HEK293 (cell line): ENCODE results near the gene PLOD3.

Experiments
- ATF2 ChIP-seq: fragments of 450-650 bp; formaldehyde crosslinking; IDR thresholded peaks from 2 replicates; pipeline ENCODE4 v1.5.1; 2016; ENCODE audit warnings: missing biosample characterization, missing genetic modification characterization, low read depth
- CTCF ChIP-seq: fragments of 450-650 bp; formaldehyde crosslinking; IDR thresholded peaks from 2 replicates; pipeline ENCODE4 v1.5.1; 2016; ENCODE audit warnings: missing biosample characterization, missing genetic modification characterization
- GLI2 ChIP-seq: fragments of 450-650 bp; formaldehyde crosslinking; IDR thresholded peaks from 2 replicates; pipeline ENCODE4; 2017; ENCODE audit warnings: missing biosample characterization, missing genetic modification characterization, low read depth, borderline replicate concordance
- HOXC10 ChIP-seq: sonication (generic); formaldehyde crosslinking; IDR thresholded peaks from 2 replicates; pipeline ENCODE4 v1.8.1; 2023; ENCODE audit warnings: mild to moderate bottlenecking, missing genetic modification reagents
- HOXD13 ChIP-seq: sonication (generic); formaldehyde crosslinking; IDR thresholded peaks from 2 replicates; pipeline ENCODE4 v1.8.0; 2022; ENCODE audit warnings: missing genetic modification reagents, borderline replicate concordance
- INSM2 ChIP-seq: fragments of 450-650 bp; formaldehyde crosslinking; IDR thresholded peaks from 2 replicates; pipeline ENCODE4 v1.5.1; 2016; ENCODE audit warnings: missing biosample characterization, missing genetic modification characterization
- KLF16 ChIP-seq: fragments of 450-650 bp; formaldehyde crosslinking; IDR thresholded peaks from 2 replicates; pipeline ENCODE4 v1.5.1; 2017; ENCODE audit warnings: missing biosample characterization, missing genetic modification characterization
- KLF9 ChIP-seq: fragments of 450-650 bp; formaldehyde crosslinking; IDR thresholded peaks from 2 replicates; pipeline ENCODE4 v1.5.1; 2016; ENCODE audit warnings: missing biosample characterization, missing genetic modification characterization, low read depth
- PATZ1 ChIP-seq: fragments of 450-650 bp; formaldehyde crosslinking; IDR thresholded peaks from 2 replicates; pipeline ENCODE4 v1.5.1; 2016; ENCODE audit warnings: missing biosample characterization, missing genetic modification characterization
- PRDM10 ChIP-seq: fragments of 450-650 bp; formaldehyde crosslinking; IDR thresholded peaks from 2 replicates; pipeline ENCODE4 v1.5.1; 2016; ENCODE audit warnings: missing biosample characterization, missing genetic modification characterization
- SALL2 ChIP-seq: fragments of 450-650 bp; formaldehyde crosslinking; IDR thresholded peaks from 2 replicates; pipeline ENCODE4 v1.5.0; 2017; ENCODE audit warnings: missing biosample characterization, mild to moderate bottlenecking, missing genetic modification characterization, borderline replicate concordance
- ZBTB20 ChIP-seq: fragments of 450-650 bp; formaldehyde crosslinking; IDR thresholded peaks from 2 replicates; pipeline ENCODE4 v1.5.1; 2016; ENCODE audit warnings: missing biosample characterization, missing genetic modification characterization
- ZFP3 ChIP-seq: fragments of 450-650 bp; formaldehyde crosslinking; IDR thresholded peaks from 2 replicates; pipeline ENCODE4 v1.5.1; 2016; ENCODE audit warnings: low read depth, missing biosample characterization, missing genetic modification characterization
- ZIC2 ChIP-seq: fragments of 450-650 bp; formaldehyde crosslinking; IDR thresholded peaks from 2 replicates; pipeline ENCODE4 v1.5.1; 2016; ENCODE audit warnings: missing biosample characterization, missing genetic modification characterization
- ZNF138 ChIP-seq: fragments of 450-650 bp; formaldehyde crosslinking; IDR thresholded peaks from 2 replicates; pipeline ENCODE4 v1.5.1; 2016; ENCODE audit warnings: missing biosample characterization, missing genetic modification characterization, borderline replicate concordance
- ZNF311 ChIP-seq: fragments of 450-650 bp; formaldehyde crosslinking; IDR thresholded peaks from 2 replicates; pipeline ENCODE4 v1.5.1; 2017; ENCODE audit warnings: missing biosample characterization, missing genetic modification characterization, borderline replicate concordance
- ZNF488 ChIP-seq: fragments of 450-650 bp; formaldehyde crosslinking; IDR thresholded peaks from 2 replicates; pipeline ENCODE4 v1.5.1; 2016; ENCODE audit warnings: missing biosample characterization, missing genetic modification characterization
- ZNF513 ChIP-seq: fragments of 450-650 bp; IDR thresholded peaks from 2 replicates; pipeline ENCODE4 v1.5.1; 2018; ENCODE audit warnings: missing biosample characterization, missing genetic modification characterization
- ZNF548 ChIP-seq: fragments of 450-650 bp; formaldehyde crosslinking; IDR thresholded peaks from 2 replicates; pipeline ENCODE4 v1.5.1; 2016; ENCODE audit warnings: missing biosample characterization, missing genetic modification characterization
- ZNF600 ChIP-seq: fragments of 450-650 bp; formaldehyde crosslinking; IDR thresholded peaks from 2 replicates; pipeline ENCODE4 v1.5.1; 2016; ENCODE audit warnings: missing biosample characterization, missing genetic modification characterization
- ZNF621 ChIP-seq: fragments of 450-650 bp; formaldehyde crosslinking; IDR thresholded peaks from 2 replicates; pipeline ENCODE4 v1.5.1; 2017; ENCODE audit warnings: missing biosample characterization, missing genetic modification characterization
- ZNF623 ChIP-seq: fragments of 450-650 bp; formaldehyde crosslinking; IDR thresholded peaks from 2 replicates; pipeline ENCODE4 v1.5.1; 2016; ENCODE audit warnings: missing biosample characterization, missing genetic modification characterization
- ZNF626 ChIP-seq: fragments of 450-650 bp; sonication (Bioruptor Pico); formaldehyde crosslinking; IDR thresholded peaks from 2 replicates; pipeline ENCODE4 v1.5.1; 2018; ENCODE audit warnings: missing biosample characterization, missing genetic modification characterization, inconsistent platforms
- ZNF664 ChIP-seq: fragments of 450-650 bp; formaldehyde crosslinking; IDR thresholded peaks from 2 replicates; pipeline ENCODE4 v1.5.1; 2016; ENCODE audit warnings: missing biosample characterization, missing genetic modification characterization
- ZNF701 ChIP-seq: fragments of 450-650 bp; formaldehyde crosslinking; IDR thresholded peaks from 2 replicates; pipeline ENCODE4 v1.5.1; 2016; ENCODE audit warnings: missing biosample characterization, missing genetic modification characterization
- ZNF837 ChIP-seq: fragments of 450-650 bp; formaldehyde crosslinking; IDR thresholded peaks from 2 replicates; pipeline ENCODE4 v1.5.1; 2016; ENCODE audit warnings: missing biosample characterization, missing genetic modification characterization

Gene PLOD3

GRCh38 chr7:101218236-101219125 lies 1.1 kb upstream of the PLOD3 start (continued):
- TF ChIP-seq PRDM10 (tag by site-specific recombination) (peak; percentile 83), ZNF548 (no peak), SALL2 (no peak), HOXC10 (CRISPR knock-in tag) (no peak), ZBTB20 (tag by site-specific recombination) (peak; percentile 17; the same call in 1 of the 2 replicates), ZNF837 (tag by site-specific recombination) (no peak), ZIC2 (tag by site-specific recombination) (no peak), ATF2 (no peak), KLF9 (tag by site-specific recombination) (peak; percentile 19; the same call in 1 of the 2 replicates), ZNF311 (tag by site-specific recombination) (no peak), CTCF (tag by site-specific recombination) (no peak), ZNF701 (tag by site-specific recombination) (no peak), ZNF488 (tag by site-specific recombination) (no peak), ZNF626 (no peak), ZFP3 (tag by site-specific recombination) (no peak), ZNF664 (tag by site-specific recombination) (no peak), ZNF623 (no peak), ZNF600 (tag by site-specific recombination) (0 out of 2 replicates have a peak, but pooled peaks have one; percentile 43), HOXD13 (CRISPR knock-in tag) (no peak), ZNF138 (no peak), INSM2 (tag by site-specific recombination) (no peak), KLF16 (tag by site-specific recombination) (no peak), PATZ1 (tag by site-specific recombination) (peak; percentile 42), ZNF621 (no peak), ZNF513 (no peak), GLI2 (no peak)
